GM12864 (cell line): ENCODE data around the gene SPECC1L.

ENCODE experiments used
- DNase-seq: peaks from one replicate; pipeline ENCODE4 v3.0.0-alpha.2; 2011; ENCODE audit warnings: low read depth
- H3K4me3 ChIP-seq: 2 replicates; pipeline ENCODE4 v1.5.1; 2011; ENCODE audit warnings: mild to moderate bottlenecking, low read depth, low read length, control low read depth
- TF ChIP-seq, protein P1 (sequence below): IDR thresholded peaks from 2 replicates; pipeline ENCODE4 v1.5.1; 2011; ENCODE audit warnings: low read depth, mild to moderate bottlenecking, moderate library complexity, low read length, control low read depth, inconsistent platforms; ENCODE audit errors: missing control alignments

The SPECC1L gene

DNA sequence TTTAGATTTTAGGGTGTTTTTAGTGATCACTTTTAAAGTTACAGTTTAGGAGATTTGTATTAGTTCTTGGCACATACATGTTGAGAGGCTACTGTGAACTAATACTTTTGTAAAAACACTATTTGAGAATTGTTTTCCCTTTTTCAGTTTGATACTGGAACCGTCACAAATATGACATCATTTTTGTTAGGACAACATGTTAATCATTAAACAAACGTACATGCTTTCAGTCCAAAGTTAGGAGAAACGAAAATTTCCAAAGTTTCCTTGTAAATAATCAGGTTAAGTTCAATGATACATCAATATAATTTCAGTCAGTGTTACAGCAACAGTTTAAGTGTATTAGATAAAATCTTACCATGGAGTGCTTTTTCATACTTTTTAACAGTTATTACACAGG is 53.1 kb downstream of the SPECC1L start:
- DNase-seq: no peak
- TF ChIP-seq, protein P1, sequence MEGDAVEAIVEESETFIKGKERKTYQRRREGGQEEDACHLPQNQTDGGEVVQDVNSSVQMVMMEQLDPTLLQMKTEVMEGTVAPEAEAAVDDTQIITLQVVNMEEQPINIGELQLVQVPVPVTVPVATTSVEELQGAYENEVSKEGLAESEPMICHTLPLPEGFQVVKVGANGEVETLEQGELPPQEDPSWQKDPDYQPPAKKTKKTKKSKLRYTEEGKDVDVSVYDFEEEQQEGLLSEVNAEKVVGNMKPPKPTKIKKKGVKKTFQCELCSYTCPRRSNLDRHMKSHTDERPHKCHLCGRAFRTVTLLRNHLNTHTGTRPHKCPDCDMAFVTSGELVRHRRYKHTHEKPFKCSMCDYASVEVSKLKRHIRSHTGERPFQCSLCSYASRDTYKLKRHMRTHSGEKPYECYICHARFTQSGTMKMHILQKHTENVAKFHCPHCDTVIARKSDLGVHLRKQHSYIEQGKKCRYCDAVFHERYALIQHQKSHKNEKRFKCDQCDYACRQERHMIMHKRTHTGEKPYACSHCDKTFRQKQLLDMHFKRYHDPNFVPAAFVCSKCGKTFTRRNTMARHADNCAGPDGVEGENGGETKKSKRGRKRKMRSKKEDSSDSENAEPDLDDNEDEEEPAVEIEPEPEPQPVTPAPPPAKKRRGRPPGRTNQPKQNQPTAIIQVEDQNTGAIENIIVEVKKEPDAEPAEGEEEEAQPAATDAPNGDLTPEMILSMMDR: no peak
- H3K4me3 ChIP-seq: no peak overlapping the region

- no peak for DNase-seq
- TF ChIP-seq, protein P1: no peak
- no peak overlapping the region for H3K4me3 ChIP-seq
Observed at GRCh38 chr22:24324137-24324536, 53.5 kb downstream of the SPECC1L start.

GRCh38 chr22:24325105-24325757 is 54.6 kb downstream of the SPECC1L start:
- DNase-seq: peak; percentile 77
- TF ChIP-seq, protein P1: peak; percentile 68
- no peak overlapping the region for H3K4me3 ChIP-seq

DNA sequence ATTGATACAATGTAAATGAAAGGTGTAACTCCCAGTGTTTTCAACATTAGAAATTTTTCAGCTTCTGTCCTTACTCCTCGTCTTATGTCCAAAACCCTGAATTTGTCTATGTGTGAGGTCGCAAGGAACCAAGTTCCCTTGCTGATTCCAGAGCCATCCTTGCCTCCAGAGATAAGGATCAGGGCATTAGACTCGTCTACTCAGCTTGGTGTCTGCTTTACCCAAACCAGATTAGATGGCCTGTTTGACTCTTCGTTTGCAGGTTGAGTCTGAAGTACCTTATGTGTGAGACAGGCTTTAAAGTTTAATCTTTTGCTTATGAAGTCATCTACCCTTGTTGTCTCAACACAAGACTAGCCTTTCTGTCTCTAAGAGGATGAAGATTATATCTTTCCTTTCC is 55.6 kb downstream of the SPECC1L start:
- TF ChIP-seq, protein P1: no peak
- no peak overlapping the region for H3K4me3 ChIP-seq
- DNase-seq: no peak

DNA sequence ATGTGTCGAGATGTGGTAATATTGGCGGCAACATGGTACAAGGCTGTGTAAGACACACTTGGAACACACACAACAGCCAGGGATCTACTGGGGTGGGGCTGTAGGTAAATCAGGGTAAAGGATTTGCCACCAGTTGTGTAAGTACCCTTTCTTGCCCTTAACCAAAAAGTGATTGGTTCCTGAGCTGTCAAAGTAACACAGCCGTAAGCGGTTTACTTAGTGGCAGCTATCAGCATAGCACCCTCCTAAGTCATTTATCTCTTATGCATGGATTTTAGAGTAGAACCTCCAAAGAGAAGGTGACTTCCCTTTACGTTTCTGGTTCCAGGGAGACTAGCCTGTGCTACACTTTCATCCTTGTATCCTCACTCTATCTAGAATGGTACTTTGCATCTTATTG is 57.2 kb downstream of the SPECC1L start:
- H3K4me3 ChIP-seq: no peak overlapping the region
- TF ChIP-seq, protein P1: no peak
- DNase-seq: no peak

GRCh38 chr22:24329453-24329852 is 58.8 kb downstream of the SPECC1L start:
- DNase-seq: no peak
- TF ChIP-seq, protein P1: no peak
- no peak overlapping the region for H3K4me3 ChIP-seq

- TF ChIP-seq, protein P1: no peak
- H3K4me3 ChIP-seq: no peak overlapping the region
- DNase-seq: no peak
Observed at GRCh38 chr22:24330636-24331035, 60.0 kb downstream of the SPECC1L start.
